Measurements from ENCODE around the gene PDCD7.
"Not testable (repeated sequence)": the region's sequence is repeated elsewhere in the genome, so short reads cannot be mapped to it uniquely, and the experiment has no call there.

Gene PDCD7

DNA sequence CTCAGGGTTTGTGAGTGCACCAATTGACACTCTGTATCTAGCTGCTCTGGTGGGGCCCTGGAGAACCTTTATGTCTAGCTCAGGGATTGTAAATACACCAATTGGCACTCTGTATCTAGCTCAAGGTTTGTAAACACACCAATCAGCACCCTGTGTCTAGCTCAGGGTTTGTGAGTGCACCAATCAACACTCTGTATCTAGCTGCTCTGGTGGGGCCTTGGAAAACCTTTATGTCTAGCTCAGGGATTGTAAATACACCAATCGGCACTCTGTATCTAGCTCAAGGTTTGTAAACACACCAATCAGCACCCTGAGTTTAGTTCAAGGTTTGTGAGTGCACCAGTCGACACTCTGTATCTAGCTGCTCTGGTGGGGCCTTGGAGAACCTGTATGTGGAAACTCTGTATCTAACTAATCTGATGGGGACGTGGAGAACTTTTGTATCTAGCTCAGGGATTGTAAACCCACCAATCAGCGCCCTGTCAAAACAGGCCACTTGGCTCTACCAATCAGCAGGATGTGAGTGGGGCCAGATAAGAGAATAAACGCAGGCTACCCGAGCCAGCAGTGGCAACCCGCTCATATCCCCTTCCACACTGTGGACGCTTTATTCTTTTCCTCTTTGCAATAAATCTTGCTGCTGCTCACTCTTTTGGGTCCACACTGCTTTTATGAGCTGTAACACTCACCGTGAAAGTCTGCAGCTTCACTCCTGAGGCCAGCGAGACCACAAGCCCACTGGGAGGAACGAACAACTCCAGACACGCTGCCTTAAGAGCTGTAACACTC is 57.8 kb downstream of the PDCD7 start:
- not testable (repeated sequence) for H3K9me3 Mint-ChIP-seq, DNase-seq, H3K27ac Mint-ChIP-seq, ATAC-seq, H3K4me3 Mint-ChIP-seq
- Mint-ChIP-seq H3K27me3 (peaks cover 31% of the 10 kb centered on the region), H3K4me1 (peaks cover 12% of the 10 kb centered on the region)

DNA sequence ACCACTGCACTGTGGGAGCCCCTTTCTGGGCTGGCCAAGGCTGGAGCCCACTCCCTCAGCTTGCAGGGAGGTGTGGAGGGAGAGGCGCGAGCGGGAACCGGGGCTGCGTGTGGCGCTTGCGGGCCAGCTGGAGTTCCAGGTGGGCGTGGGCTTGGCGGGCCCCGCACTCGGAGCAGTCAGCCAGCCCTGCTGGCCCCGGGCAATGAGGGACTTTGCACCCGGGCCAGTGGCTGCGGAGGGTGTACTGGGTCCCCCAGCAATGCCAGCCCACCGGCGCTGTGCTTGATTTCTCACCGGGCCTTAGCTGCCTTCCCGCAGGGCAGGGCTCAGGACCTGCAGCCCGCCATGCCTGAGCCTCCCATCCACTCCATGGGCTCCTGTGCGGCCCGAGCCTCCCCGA is 58.7 kb downstream of the PDCD7 start:
- H3K27me3 Mint-ChIP-seq = peaks cover 33% of the 10 kb centered on the region
- H3K27ac Mint-ChIP-seq, DNase-seq, ATAC-seq, H3K9me3 Mint-ChIP-seq, H3K4me3 Mint-ChIP-seq: not testable (repeated sequence)
- H3K4me1 Mint-ChIP-seq = peaks cover 12% of the 10 kb centered on the region

DNA sequence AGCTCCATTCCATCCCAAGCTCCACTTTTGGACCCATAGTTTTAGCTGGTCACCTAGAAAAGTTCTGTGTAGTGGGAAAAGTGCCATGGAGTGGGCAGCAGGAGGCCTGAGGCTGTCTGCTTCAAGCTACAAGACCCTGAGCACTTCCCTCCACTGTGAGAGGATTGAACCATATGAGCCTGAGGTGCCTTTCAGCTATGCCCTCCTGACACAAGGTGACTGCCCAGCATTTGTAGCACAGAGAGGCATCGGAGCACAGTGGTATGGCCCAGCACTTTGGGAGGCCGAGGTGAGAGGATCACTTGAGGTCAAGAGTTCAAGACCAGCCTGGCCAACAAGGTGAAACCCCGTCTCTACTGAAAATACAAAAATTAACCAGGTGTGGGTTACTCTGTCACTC is 61.0 kb downstream of the PDCD7 start:
- H3K4me3 Mint-ChIP-seq = no peak overlapping the region
- ATAC-seq (no peak), DNase-seq (no peak)
- peaks cover 12% of the 10 kb centered on the region for H3K4me1 Mint-ChIP-seq
- no peaks in the 10 kb centered on the region for H3K9me3 Mint-ChIP-seq
- H3K27me3 Mint-ChIP-seq = peaks cover 35% of the 10 kb centered on the region
- H3K27ac Mint-ChIP-seq = no peak overlapping the region

DNA sequence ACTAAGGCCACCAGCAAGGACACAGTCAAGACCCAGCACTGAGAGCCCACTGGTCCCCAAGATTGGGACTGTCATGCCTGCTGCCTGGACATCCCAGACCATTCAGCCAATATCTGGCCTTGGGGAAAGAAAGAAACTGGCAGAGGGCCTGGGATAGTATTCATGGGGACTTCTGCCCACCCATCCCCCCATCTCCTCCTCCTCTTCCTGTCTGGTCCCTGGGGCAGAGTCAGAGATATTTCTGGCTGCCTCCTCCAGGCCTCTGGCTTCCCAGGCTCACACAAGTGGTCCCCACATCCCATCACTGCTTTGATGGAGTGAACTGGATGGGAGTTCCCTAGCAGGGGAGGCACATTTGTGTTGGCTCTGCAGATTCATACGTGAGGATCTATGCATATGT is 61.6 kb downstream of the PDCD7 start:
- no peak overlapping the region for H3K4me3 Mint-ChIP-seq
- no peak overlapping the region for H3K27ac Mint-ChIP-seq
- DNase-seq (no peak), ATAC-seq (no peak)
- H3K27me3 Mint-ChIP-seq = peaks cover 39% of the 10 kb centered on the region
- peaks cover 16% of the 10 kb centered on the region for H3K4me1 Mint-ChIP-seq
- H3K9me3 Mint-ChIP-seq = no peaks in the 10 kb centered on the region

DNA sequence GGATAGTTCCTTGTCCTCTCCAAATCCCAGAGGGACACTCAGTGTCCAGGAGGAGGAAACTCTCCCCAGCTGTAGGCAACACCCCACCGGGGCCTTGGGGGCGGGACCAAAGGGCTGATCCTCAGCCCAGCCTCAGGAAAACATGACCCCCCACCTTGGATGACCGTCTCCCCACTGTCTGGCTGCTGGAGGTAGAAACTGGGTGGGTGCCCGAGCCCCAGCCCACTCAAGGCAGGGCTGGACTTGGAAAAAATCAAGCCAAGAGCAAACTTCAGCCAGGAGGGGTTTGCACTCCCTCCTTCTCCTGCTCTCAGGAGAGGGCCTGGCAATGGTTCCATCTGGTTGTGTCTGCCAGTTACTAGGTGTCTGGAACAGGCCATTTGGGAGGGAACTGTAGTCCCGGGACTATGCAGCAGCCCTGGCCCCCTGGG is 62.2 kb downstream of the PDCD7 start:
- no peaks in the 10 kb centered on the region for H3K9me3 Mint-ChIP-seq
- no peak for DNase-seq
- ATAC-seq = no peak
- H3K4me3 Mint-ChIP-seq = no peak overlapping the region
- H3K27me3 Mint-ChIP-seq = peaks cover 43% of the 10 kb centered on the region
- no peak overlapping the region for H3K27ac Mint-ChIP-seq
- peaks cover 17% of the 10 kb centered on the region for H3K4me1 Mint-ChIP-seq

DNA sequence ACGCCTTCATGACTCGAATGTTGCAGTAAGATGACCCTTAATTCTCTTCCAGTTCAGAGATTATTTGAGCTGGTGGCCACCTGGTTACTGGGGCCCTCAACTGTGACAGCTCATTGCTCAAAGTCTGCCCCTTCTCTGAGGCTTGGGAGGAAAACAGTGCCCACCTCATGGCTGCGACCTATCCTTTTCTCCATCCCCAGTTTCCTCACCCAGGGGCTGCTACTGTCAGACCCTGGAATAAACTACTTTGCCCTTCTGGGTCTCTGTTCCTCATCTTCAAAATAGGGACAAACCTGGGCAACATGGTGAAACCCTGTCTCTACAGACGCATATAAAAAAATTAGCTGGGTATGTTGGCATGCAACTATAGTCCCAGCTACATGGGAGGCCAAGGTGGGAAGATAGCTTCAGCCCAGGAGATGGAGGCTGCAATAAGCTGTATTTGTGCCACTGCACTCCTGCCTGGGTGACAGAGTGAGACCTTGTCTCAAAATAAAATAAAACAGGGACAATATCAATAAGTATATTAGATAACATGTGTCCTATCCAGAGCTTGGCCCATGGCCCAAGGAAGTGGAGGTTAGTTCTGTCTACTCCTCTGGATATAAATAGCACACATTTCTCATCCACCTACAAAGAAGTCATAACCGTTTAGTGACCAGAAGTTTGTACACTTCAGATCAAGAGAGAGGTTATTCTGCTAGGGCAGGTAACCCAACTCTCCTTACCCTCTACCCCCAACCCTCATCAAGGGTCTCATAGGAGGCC is 63.6 kb downstream of the PDCD7 start:
- H3K4me1 Mint-ChIP-seq = peaks cover 14% of the 10 kb centered on the region
- no peak for DNase-seq
- ATAC-seq = no peak
- H3K27ac Mint-ChIP-seq = no peak overlapping the region
- H3K27me3 Mint-ChIP-seq = peaks cover 51% of the 10 kb centered on the region
- H3K4me3 Mint-ChIP-seq = no peak overlapping the region
- H3K9me3 Mint-ChIP-seq = no peaks in the 10 kb centered on the region

DNA sequence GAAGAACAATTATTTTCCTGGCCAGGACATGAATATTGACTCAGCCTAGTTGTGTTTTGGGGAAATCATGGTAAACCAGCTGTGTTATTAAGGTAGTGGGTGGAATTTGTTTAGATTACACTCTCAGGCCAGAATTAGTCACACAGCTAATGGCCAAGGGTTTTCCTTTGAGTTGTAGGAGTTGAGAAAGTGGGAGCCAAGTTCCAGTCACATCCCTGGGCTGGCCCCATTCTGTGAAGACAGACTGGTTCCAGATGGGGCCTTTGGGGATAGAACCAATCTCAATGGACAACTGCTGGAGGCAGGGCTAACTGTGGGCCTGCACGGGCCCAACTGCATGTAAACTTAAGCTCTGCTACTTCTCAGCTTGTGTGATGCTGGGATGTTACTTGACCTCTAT is 64.4 kb downstream of the PDCD7 start:
- DNase-seq (no peak), ATAC-seq (no peak)
- Mint-ChIP-seq H3K27ac (no peak overlapping the region), H3K27me3 (peaks cover 56% of the 10 kb centered on the region), H3K4me3 (no peak overlapping the region), H3K9me3 (no peaks in the 10 kb centered on the region), H3K4me1 (peaks cover 14% of the 10 kb centered on the region)

DNA sequence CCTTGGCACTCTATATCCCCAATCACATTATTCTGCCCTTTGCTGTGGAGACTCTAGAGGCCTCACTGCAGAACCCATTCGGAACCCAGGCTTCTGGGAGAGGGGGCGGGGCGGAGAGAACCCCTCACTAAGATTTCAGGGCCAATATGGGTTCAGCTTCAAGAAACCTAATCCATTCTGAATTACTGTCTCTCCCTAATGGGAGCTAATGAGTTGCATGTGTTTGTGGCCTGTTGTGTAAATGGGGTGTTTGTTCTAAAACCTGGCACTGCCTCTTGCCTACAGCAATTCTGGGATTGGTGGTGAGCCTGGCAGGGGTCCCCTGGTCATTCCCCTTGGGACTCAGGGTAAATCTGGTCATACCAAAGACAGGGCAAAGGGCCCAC is 65.2 kb downstream of the PDCD7 start:
- no peak for ATAC-seq
- DNase-seq = no peak
- Mint-ChIP-seq H3K27ac (no peak overlapping the region), H3K9me3 (no peaks in the 10 kb centered on the region), H3K4me3 (peak overlapping the region; percentile 56 to 67), H3K27me3 (peaks cover 62% of the 10 kb centered on the region), H3K4me1 (peaks cover 15% of the 10 kb centered on the region)

DNA sequence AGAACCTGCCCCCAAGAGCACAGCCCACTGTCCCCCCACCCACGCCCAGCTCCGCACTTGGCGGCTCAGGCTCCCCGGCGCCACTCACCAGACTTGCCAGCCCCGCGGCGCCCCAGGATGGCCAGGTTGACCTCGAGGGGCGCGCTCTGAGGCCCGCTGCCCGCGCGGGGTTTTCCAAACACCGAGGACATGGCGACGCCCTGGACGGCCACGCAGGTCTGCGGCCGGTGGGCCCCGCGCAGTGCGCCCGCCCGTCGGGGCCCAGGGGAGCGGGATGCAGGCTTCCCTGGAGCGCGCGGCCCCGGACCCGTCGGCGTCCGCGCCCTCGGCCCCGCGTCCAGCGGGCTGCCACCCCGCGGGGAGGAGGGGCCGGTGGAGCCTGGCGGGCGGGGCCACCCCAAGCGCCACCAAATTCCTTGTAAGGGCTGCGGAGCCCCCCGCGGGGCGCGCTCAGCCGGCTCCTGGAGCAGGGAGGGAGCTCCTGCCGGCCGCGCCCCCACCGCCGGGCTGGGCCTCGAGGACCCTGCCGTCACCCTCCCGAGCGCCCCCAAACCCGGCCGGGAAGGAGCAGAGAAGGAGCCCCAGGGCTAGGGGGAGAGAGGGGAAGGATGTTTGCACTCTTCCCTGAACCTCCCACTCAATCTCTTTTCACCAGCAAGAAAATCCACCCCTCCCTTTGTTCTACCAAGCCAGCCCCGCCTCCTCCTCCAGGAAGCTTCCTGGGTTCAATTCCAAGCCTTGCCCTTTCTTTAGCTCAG is 65.8 kb downstream of the PDCD7 start, which contains the start of gene RASL12:
RASL12 (minus strand) TSS at position 347 of the 758 bp plus-strand sequence; CDS start at position 191, 156 bp downstream.
- Mint-ChIP-seq H3K4me3 (peak within 1 kb of the TSS; percentile 56 to 78), H3K27me3 (peaks cover 64% of the 10 kb centered on the region), H3K9me3 (no peaks in the 10 kb centered on the region), H3K4me1 (peaks cover 19% of the 10 kb centered on the region), H3K27ac (peak within 1 kb of the TSS in 1 of 2 donors; percentile 8)
- ATAC-seq = peak; percentile 37
- DNase-seq = no peak
